CD4-positive, alpha-beta T cell treated with Interleukin-4 for 4 hours (primary cell): ENCODE measurements around the gene DUSP22.

Experiments used
- DNase-seq: peaks from one replicate; pipeline ENCODE4 v3.0.0-alpha.2; 2020

DUSP22 gene

GRCh38 chr6:398558-399078 lies 106.3 kb downstream of the DUSP22 start:
- no peak for DNase-seq

GRCh38 chr6:399785-400534 lies 107.7 kb downstream of the DUSP22 start:
- DNase-seq, result peak; percentile 59

- no peak for DNase-seq
These were observed 108.5 kb downstream of the DUSP22 start for GRCh38 chr6:400815-401214.
